T-helper 2 cell treated with Interferon-gamma antibody and Interleukin-4, amounts not matched to agents 100 ng/mL and 5 ng/mL, for 36 hours (primary cell): Measurements from ENCODE around the gene APBA1. TPM values are rescaled to one million over a fixed set of nuclear protein-coding genes. Genes with fewer than 3 reads are reported as not detected.

Source experiments
- intact Hi-C: fragments of 100-400 bp; cut with micrococcal nuclease; formaldehyde crosslinking; loops from one replicate; pipeline ENCODE4 v1.15.1; 2023
- total RNA-seq: library from RNA; stranded (reverse); gene quantifications from 2 replicates; pipeline ENCODE4 v1.2.3, GENCODE V29; 2022

Gene APBA1
- total RNA-seq, 1 donor from 2014 or later = 6.2 TPM

- intact Hi-C loops = no loop called here
Observed at GRCh38 chr9:69446496-69446895, 225.7 kb downstream of the APBA1 start.

DNA sequence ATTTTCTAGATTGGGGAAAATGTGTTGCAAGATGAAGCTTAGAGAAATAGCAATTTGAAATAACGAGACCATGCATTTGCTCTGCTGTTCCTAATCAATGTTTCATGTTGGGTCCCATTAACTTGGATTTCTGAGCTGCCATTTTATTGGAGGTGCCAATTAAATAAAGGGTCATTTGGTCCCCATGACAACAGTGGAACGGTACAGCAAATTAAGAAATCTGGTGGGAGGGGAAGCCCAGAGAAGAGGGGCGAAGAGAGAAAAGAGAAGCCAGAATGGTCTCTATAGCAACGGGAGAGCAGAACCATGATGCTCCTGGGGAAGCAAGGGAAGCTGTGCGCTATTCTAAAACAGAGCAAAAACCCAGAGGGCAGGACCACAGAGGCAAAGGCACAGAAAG lies 226.9 kb downstream of the APBA1 start:
- intact Hi-C loops = no loop called here

DNA sequence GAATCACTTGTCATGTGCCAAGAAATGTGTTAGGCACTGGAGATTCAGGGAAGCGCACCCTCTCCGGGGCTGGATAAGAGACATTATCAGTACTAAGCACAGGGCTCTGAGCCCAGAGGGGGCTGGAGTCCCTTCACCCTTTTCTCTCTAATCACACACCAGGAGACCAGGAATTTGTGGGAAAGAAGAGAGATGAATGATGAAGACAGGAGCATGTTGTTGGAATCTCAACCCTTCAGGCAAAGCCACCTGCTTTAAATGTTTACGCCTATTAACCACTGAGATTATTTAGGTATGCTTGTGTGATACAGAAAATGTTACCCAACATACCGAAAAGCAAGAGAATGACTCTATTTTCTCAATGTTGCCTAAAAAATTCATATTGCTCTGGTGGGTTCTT lies 227.4 kb downstream of the APBA1 start:
- intact Hi-C loops = loop anchor here (5.0 kb wide), 1 partner anchor 33 kb away; no protein-coding TSS in a partner anchor

- intact Hi-C loops = loop anchor here (5.0 kb wide), 1 partner anchor 33 kb away; no protein-coding TSS in a partner anchor
Observed at GRCh38 chr9:69444021-69444420, 228.2 kb downstream of the APBA1 start.

DNA sequence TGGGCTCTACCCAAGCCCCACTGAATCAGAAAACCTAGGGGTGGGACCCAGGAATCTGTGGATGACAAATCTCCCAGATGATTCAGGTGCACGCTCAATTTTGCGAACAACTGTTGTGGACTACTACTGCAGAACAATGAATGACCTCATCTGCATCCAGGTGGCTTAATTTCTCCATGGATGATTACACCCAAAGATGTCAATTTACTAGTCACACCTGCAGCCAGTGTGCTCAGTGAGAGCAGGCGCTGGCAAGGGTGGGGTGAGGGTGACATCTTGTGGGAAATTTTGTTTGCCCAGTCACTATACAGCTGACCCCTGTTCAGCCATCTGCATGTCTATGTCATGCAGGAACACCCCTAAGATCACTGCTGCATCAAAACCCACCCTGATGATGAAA lies 229.0 kb downstream of the APBA1 start:
- intact Hi-C loops = loop anchor here (5.0 kb wide), 1 partner anchor 34 kb away; no protein-coding TSS in a partner anchor

- intact Hi-C loops = loop anchor here (5.0 kb wide), 1 partner anchor 35 kb away; no protein-coding TSS in a partner anchor
Observed at GRCh38 chr9:69442486-69442885, 229.7 kb downstream of the APBA1 start.

GRCh38 chr9:69440254-69440955 lies 231.8 kb downstream of the APBA1 start:
- intact Hi-C loops = loop anchor here (5.0 kb wide), 1 partner anchor 37 kb away; no protein-coding TSS in a partner anchor

DNA sequence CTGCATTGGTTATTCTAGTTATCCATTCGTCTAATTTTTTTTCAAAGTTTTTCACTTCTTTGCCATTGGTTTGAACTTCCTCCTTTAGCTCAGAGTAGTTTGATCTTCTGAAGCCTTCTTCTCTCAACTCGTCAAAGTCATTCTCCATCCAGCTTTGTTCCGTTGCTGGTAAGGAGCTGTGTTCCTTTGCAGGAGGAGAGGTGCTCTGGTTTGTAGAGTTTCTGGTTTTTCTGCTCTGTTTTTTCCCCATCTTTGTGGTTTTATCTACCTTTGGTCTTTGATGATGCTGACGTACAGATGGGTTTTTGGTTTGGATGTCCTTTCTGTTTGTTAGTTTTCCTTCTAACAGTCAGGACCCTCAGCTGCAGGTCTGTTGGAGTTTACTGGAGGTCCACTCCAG lies 232.5 kb downstream of the APBA1 start:
- intact Hi-C loops = loop anchor here (5.0 kb wide), 1 partner anchor 38 kb away; no protein-coding TSS in a partner anchor

DNA sequence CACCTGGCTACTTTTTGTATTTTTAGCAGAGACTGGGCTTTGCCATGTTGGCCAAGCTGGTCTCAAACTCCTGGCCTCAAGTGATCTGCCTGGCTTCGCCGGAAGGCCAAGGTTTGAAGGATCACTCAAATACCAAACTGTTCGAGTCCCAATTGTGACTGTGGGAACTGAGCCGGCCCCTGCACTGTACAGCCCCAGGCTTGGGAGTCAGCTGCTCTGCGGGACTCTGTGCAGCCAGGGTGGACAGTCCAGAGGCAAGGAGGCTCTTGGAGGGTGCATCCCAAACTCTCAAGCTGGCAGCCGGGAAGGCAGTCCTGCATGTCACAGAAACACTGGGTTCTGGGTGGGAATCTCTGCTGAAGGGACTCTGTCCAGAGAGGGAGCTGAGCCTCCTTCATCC lies 238.2 kb downstream of the APBA1 start:
- intact Hi-C loops = no loop called here

DNA sequence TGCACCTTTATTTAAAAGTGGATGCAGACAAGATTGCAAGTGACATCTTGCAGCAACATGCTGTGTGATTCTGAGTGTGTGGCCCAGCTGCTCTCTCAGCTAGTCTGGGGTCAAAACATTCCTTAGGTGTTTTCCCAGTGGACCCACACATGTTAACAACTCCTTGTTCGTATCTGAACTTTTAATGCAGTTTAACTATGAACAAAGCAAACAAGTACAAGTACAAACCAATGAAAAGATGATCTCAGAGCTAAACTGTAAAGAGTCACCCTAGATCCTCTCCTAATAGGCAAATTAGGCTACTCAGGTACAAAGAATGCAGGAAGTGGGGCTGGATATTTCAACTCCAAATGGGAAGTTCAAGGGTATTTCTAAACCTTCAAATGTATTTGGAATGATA lies 238.8 kb downstream of the APBA1 start:
- intact Hi-C loops = no loop called here

DNA sequence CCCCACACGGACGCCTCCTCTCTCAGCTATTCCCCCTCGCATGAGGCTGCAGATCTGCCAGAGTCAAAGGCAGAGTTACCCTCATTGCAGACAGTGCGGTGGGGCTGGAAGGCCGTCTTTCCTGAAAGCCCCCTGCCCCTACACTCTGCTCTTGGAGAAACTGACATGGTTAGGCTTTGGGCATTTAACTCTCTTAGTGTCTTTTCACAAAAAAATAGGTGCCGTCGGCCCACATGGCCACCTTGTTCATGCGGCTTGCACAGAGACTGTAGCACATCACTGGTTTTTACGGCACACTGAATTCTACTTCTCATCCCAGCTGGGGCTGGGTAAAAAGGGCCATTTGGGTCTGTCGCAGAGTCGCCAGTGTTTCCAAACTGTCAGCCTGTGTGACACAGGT lies 239.5 kb downstream of the APBA1 start:
- intact Hi-C loops = no loop called here

DNA sequence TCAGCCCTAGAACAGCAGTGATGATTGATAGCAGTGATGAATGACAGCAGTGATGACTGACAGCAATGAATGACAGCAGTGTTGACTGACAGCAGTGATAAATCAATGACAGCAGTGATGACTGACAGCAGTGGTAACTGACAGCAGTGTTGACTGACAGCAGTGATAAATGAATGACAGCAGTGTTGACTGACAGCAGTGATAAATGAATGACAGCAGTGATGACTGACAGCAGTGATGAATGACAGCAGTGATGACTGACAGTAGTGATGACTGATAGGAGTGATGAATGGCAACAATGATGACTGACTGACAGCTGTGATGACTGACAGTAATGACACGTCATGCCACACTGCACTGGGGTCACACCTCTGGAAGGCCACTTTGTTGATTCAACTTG lies 240.4 kb downstream of the APBA1 start:
- intact Hi-C loops = no loop called here

DNA sequence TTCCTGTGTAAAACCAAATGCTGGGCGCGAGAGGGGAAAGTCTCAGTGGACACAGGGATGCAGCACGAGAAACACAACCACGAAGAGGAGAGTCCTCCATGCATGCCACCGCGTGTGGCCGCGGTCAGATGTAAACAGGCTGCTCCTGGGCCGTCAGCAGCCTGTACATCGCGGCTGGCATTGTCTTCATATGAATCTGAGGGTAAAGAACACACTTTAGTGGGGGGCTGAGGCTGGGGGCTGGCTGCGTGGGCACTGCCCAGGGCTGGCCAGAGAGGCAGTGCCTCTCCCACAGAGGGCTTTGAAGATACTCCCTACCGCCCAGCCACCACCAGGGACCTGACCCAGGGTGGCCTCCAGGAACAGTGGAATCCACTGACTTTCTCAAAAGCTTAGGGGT lies 241.0 kb downstream of the APBA1 start:
- intact Hi-C loops = no loop called here

DNA sequence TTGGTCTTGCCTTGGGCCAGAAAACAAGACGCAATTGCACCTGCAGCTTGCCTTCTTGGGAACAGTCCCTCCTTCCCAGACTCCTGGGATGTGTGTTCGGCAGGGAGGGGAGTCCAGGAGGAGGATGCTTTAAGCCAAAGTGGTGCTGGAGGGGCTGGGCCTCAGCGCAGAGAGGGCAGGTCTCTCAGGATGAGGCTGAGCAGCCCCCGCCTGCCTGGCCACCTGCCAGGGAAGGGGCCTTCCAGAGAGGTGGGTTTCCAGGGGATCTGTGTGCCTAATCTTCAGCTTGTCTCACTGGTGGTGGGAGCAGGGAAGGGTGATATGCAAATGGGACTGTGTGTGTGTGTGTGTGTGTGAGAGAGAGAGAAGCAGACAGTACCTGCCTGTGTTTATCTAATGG lies 242.0 kb downstream of the APBA1 start:
- intact Hi-C loops = no loop called here

- intact Hi-C loops = loop anchor here (10.0 kb wide), 1 partner anchor 246 kb away; the partner anchor contains the start of gene APBA1
Observed at GRCh38 chr9:69429281-69429680, 242.9 kb downstream of the APBA1 start.

DNA sequence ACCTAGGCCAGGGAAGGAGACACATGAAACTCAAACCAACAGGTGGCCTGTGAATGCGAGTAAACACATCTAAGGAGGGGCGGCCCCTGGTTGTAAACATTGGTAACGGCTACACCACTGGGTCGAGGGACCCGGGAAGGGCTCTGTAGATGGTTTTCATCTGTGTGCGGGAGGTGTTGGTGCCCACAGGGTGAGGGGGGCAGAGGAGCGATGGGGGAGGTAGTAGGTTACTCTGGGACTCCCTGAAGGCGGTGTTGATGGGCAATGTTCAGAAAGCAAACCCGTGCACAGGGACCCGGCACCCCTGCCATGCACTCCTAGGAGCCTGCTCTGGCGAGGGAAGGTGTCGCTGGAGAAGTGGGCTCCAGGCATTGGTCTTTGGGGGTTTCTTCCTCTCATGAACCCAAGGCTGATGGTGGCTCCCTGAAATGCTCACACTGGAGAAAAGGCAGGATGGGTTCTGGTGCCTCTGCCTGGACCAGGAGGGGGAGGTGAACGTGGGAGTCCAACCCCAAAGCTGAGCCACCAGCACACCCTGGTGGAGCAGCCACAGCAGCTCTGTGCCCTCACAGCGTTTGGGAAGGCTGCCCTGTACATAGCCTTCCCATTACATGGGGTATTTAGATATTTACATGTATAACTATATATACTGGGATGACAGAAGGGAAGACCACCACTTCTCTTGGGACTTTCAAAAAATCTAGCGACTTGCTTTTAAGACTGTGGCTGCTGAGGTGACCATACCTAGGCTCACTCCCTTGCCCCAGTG lies 244.0 kb downstream of the APBA1 start:
- intact Hi-C loops = loop anchor here (10.0 kb wide), 1 partner anchor 247 kb away; the partner anchor contains the start of gene APBA1

- intact Hi-C loops = loop anchor here (10.0 kb wide), 1 partner anchor 248 kb away; the partner anchor contains the start of gene APBA1
Observed at GRCh38 chr9:69427286-69427685, 244.9 kb downstream of the APBA1 start.

- intact Hi-C loops = loop anchor here (10.0 kb wide), 1 partner anchor 250 kb away; the partner anchor contains the start of gene APBA1
Observed at GRCh38 chr9:69425136-69425801, 246.9 kb downstream of the APBA1 start.

GRCh38 chr9:69421908-69422801 lies 250.0 kb downstream of the APBA1 start:
- intact Hi-C loops = loop anchor here (2.0 to 10.0 kb wide), 3 partner anchors 253 to 689 kb away; partner anchors contain the start of gene APBA1

DNA sequence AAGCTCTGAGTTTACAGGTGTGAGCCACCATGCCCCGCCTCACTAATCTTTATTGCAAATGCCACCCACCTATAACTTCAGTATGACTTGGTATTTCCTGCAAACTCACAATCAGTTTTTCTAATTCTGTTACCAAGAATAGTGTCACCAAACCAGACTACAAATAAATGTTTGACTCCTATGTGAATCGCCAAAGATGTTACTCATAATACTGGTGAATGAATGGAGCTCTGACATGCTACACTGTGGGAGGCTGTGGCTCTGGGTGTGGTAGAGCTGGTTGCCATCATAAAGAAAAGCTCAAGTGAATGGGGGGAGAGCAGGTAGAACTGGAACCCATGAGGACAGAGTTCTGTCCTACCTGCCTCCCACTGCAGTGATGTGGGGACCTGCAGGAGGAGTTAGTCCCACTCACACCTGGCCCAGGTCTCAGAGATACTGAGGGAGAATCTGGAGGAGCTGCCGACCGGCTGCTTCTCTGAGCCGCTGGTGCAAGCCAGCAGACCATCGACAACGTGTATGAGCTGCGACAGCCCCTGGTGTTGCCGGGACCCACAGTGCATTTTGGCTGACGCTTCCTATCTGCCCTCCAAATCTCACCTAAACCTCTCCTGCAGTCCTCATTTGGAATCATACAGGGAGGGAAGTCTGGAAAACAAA lies 251.4 kb downstream of the APBA1 start:
- intact Hi-C loops = loop anchor here (10.0 kb wide), 1 partner anchor 254 kb away; the partner anchor contains the start of gene APBA1
